ENCODE results near the gene TBC1D20. TPM values are rescaled to one million over a fixed set of nuclear protein-coding genes. Genes with fewer than 3 reads are reported as not detected.
"Not testable (repeated sequence)": the region's sequence is repeated elsewhere in the genome, so short reads cannot be mapped to it uniquely, and the experiment has no call there.

TBC1D20 gene
- total RNA-seq, 1 experiment from 2014 or later, result 17.4 TPM

DNA sequence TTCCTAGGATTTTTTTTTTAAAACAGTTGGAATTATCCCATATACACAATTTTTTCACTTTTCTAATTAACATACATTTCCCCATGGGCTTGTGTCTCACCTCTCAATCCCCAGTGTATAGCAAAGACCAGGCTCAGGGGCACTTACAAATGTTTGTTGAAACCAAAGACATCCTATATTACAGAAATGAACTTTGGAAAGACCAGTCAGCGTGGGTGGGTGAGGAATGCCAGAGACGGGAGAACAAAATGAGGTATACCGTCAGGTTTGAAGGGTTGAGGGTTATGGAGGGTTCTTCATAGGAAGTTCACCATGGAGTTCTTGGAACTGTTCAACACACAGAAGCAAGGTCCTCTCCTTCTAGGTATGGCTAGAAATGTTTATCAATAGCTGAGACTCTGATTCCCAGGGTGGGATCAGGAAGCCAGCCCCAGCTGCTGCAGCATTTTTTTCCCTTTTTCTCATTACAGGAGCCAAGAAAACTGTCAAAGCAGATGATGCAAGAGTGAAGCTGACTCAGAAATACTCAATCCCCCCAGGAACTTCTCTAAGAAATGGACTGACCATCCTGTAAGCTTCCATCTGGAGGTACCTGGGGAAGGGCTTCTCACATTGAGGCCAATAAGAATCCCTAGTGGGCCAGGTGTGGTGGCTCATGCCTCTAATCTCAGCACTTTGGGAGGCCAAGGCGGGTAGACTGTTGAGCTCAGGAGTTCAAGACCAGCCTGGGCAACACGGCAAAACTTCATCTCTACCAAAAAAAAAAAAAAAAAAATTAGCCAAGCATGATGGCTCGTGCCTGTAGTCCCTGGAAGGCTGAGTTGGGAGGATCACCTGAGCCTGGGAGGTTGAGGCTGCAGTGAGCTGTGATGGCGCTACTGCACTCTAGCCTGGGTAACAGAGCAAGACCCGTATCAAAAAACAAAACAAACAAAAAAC lies 15.9 kb upstream of the TBC1D20 start:
- in situ Hi-C loops (cut with HindIII; ENCODE audit: low sequenced_read_pairs), result loop anchor here (10.0 kb wide), 1 partner anchor 167 kb away; no protein-coding TSS in a partner anchor
- no peak for DNase-seq (ENCODE audit: low spot score)

DNA sequence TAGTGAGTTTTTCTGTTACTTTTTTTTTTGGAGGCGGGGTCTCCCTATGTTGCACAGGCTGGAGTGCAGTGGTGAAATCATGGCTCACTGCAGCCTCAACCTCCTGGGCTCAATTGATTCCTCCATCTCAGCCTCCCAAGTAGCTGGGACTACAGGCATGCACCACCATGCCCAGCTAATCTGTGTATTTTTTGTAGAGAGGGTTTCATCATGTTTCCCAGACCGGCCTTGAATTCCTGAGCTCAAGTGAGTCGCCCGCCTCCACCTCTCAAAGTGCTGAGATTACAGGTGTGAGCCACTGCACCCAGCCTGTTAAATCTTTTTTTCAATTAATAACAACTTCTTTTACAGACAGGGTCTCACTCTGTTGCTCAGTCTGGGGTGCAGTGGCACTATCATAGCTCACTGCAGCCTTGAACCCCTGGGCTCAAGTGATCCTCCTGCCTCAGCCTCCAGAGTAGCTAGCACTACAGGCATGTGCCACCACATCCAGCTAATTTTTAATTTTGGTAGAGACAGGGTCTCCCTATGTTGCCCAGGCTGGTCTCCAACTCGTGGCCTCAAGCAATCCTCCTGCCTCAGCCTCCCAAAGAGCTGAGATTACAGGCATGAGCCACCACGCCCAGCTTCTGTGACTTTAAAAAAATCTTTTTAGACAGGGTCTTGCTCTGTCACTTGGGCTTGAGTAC lies 14.4 kb upstream of the TBC1D20 start:
- in situ Hi-C loops (cut with HindIII; ENCODE audit: low sequenced_read_pairs), result loop anchor here (10.0 kb wide), 1 partner anchor 168 kb away; no protein-coding TSS in a partner anchor
- DNase-seq (ENCODE audit: low spot score), result not testable (repeated sequence)

DNA sequence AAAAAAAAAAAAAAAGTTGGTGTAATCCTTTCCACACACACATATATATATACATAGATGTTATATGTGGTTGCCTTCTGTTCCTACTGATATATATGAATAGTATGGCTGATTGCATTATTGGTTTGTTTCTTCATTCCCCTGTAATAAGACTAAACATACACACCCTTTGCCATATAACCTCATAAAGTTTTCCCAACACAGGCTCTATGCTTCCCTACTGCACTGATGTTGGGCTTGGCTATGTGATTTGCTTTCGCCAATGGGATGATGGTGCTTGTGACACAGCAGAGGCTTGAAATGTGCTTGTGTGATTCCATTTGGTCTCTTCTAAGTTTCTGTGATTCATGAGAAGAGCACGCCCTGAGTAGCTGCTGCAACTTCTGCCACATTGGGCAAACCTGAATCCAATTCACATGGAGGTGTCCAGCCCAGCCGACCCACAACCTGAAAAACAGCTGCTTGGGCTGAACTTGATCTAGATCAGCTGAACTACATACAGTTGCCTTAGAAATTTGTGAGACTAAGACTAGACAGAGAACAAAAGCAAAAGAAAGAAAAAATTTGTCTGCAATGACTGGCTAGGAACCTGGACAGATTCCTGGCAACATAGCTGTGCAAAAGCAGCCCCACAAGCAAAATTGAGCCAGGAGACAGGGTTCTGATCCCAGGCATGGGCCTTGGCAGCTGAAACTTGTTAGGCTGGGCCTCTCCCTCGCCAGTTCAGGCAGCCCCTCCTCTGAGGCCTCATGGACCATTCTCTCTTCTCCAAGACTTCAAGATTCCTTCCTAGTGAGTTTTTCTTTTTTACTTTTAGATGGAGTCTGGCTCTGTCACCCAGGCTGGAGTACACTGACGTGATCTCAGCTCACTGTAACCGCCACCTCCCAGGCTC lies 13.4 kb upstream of the TBC1D20 start:
- in situ Hi-C loops (cut with HindIII; ENCODE audit: low sequenced_read_pairs), result loop anchor here (10.0 kb wide), 1 partner anchor 169 kb away; no protein-coding TSS in a partner anchor

DNA sequence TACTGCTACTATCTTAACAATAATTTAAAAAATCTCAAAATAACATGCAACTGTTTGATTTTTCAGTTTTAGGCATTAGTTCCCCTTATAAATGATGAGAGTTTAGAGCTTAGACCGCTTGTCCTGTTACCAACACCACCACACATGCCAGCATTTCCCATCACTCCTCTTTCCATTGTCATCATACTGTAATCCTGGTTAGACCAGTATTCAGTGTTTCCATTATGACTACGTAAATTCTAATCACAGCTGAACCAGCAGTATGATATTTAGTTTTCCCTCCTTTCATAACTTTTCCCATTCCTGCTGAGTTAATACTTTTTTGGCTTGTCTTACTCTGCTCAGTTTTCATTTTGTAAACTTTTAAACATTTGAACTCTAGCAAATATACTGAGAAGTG lies 12.2 kb upstream of the TBC1D20 start:
- no peak for DNase-seq (ENCODE audit: low spot score)
- in situ Hi-C loops (cut with HindIII; ENCODE audit: low sequenced_read_pairs), result loop anchor here (10.0 kb wide), 1 partner anchor 170 kb away; no protein-coding TSS in a partner anchor

More for the DNA sequence above, 13.4 kb upstream of the TBC1D20 start:
- DNase-seq (ENCODE audit: low spot score), result no peak

DNA sequence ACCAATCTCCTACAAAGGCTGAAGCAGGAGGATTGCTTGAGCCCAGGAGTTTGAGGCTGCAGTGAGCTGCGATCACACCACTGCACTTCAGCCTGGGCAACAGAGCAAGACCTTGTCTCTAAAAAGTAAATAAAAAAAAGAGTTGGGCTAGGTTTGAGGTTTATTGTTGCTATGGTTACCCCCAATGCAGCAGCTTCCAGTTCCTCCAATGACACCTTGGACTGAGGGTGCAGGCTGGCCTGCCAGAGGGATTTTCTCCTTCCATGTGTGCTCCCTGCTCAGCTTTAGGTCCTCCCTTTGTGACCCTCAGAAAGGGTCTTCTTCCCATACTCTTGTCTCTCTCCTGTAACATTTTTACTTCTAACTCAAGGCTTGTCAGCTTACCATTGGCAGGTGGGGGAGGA lies 10.6 kb upstream of the TBC1D20 start:
- DNase-seq (ENCODE audit: low spot score), result no peak
- in situ Hi-C loops (cut with HindIII; ENCODE audit: low sequenced_read_pairs), result loop anchor here (10.0 kb wide), 1 partner anchor 172 kb away; no protein-coding TSS in a partner anchor

DNA sequence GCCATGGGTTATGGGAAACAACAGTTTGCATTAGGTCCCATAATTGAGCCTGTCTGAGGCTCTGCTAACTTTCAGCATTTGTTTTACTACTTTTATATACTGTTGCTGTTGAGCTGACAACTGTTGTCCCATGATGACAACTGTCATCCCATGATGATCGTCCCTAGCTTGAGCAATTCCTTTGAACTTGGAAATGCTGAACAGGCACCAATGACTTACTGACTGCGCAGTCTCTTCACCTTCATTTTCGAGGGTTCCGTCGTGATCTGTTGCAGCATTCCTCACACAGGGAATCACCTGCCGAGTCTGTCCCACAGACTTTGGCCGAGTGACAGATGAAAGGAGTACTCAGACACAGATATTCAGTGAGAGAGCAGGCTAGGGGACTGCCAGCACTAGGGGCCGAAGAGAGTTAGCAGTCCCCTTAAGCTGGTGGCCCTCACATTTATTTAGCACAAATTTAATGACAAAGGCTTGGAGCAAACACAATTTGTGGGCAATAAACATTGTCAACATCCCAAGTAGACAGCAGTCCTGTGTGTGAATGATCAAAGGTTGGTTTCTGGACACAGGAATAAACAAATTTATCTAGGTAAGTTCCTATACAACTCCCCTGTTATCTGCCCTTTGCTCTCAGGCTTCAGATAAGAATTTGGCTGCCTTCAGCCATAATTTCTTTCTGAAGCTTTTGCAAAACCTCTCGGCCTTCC lies 10.0 kb upstream of the TBC1D20 start:
- in situ Hi-C loops (cut with HindIII; ENCODE audit: low sequenced_read_pairs), result loop anchor here (10.0 kb wide), 1 partner anchor 173 kb away; no protein-coding TSS in a partner anchor
- DNase-seq (ENCODE audit: low spot score), result no peak

DNA sequence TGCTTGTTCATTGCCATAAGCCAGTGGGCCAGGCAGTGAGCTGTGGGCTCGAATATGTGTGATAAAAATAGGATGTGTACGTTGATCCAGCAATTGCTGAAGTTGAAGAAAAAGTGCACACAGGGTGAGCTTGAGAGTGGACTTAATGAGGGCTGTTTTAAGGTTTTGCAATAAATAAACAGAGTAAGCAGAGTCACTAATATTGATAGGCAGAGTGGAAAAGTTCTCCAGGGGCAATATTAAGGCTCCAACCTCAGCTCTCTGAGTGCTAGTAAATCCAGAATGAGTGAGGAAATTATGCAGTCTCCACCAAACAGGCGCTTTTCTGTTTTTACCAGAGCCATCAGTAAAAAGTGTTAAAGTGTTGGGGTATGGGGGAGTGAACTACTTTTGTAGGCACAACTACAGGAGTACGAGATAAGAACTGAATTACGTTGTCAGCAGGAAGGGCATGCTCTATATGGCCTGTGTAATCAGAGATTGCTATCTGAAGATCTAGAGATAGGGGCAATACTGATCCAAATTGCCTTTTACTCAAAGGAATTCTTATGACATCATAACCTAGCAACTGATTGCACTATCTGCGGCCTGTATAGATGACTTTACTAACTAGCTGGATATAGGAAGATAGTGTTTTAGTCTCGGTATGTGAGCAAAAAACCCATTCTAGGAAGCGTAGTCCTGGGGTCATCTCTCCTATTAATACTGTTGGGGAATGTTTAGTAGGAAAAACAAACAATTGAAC lies 7.6 kb upstream of the TBC1D20 start:
- in situ Hi-C loops (cut with HindIII; ENCODE audit: low sequenced_read_pairs), result loop anchor here (10.0 kb wide), 1 partner anchor 175 kb away; no protein-coding TSS in a partner anchor
- no peak for DNase-seq (ENCODE audit: low spot score)

DNA sequence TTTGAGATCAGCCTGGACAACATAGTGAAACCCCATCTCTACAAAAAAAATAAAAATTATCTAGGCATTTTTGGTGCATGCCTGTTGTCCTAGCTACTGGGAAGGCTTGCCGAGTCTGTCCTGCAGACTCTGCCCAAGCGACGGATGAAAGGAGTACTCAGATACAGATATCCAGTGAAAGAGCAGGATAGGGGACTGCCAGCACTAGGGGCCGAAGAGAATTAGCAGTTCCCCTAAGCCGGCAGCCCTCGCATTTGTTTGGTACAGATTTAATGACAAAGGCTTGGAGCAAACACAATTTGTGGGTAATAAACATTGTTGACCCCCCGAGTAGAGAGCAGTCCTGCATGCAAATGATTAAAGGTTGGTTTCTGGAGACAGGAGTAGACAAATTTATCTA lies 5.4 kb upstream of the TBC1D20 start:
- in situ Hi-C loops (cut with HindIII; ENCODE audit: low sequenced_read_pairs), result no loop called here
- no peak for DNase-seq (ENCODE audit: low spot score)

DNA sequence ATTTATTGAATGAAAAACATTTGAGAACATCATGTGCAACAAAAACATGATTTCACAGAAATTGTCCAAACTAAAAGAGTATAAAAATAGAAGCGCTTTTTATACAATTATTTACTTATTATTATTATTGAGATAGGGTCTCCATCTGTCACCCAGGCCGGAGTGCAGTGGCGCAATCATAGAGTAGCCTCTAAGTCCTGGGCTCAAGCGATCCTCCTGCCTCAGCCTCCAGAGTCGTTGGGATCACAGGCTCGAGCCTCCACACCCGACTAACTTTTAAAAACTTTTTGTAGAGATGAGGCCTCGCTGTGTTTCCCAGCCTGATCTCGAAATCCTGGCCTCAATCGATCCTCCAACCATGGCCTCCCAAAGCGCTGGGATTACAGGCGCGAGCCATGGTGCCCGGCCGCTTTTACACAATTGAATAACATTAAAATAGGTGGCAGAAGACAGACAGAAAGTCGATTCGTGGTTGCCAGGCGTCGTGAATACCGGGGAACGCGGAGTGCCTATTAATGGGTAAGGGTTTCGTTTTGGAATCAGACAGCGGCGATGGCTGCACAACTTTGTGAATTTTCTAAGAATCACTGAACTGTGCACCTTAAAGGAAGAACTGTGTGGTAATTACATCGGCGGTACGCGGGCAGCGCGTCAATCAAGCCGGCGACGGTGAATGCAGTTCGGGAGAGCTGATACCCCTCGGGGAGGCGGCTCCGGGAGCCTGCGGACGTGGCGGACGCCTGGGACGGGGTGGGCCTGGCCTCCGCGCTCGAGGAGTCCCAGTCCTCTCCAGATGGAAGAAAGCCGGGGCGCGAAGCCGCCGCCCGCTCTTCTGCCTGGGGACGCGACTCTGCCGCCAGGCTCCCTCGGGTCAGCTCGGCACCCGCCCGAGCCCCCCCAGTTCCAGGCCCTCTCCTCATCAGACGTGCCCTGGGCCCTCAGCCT lies 807 bp downstream of the TBC1D20 start:
- in situ Hi-C loops (cut with HindIII; ENCODE audit: low sequenced_read_pairs), result no loop called here
- peak; percentile 32 for DNase-seq (ENCODE audit: low spot score)

DNA sequence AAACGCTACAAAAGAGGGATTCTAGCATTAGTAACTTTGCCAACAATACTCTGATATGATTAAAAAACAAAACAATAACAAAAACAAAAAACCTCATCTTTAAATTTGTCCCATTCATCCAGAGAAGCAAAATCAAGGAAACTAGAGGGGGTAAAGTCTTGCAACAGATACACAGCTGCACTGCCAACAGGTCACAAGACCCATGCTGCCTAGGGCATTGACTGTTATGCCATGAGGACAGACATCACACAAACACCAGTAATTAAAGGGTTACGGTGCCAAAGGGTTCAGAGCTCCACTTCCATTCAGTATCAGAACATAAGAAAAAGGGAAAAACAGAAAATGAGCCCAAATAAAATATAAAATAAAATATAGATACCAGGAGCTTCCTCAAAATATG lies 1.6 kb downstream of the TBC1D20 start:
- in situ Hi-C loops (cut with HindIII; ENCODE audit: low sequenced_read_pairs), result no loop called here
- no peak for DNase-seq (ENCODE audit: low spot score)

DNA sequence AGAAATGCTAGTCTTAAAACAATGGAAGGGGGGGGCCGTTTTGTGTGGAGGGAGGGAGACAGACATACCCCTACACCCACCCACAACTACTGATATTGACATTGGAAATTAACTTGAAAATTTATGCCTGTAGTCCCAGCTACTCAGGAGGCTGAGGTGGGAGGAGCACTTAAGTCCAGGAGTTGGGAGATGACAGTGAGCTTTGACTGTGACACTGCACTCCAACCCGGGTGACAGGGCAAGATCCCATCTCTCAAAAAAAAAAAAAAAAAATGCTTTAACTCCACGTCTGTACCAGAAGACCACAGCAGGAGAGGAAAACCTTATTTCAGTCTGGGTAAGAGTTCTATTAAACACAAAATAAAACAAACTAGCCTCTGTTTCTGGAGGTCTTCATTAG lies 2.2 kb downstream of the TBC1D20 start:
- DNase-seq (ENCODE audit: low spot score), result no peak
- in situ Hi-C loops (cut with HindIII; ENCODE audit: low sequenced_read_pairs), result no loop called here

DNA sequence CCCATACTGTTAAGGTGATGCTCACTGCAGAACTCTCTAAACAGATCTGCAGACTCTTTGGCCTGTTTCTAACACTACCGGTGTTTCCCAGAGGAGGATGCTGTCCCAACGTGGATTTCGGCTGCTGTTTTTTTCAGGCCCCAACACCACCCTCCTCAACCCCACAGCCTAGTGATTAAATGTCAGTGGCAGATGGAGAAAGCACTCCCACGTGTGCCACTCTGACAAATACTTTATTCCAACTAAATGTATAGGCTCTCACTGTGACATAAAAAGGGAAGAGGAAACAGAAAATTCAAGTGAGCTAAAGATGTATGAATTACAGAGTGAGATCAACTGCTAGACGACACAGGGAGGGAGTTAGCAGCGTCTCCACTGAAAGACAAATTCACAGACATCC lies 3.6 kb downstream of the TBC1D20 start:
- in situ Hi-C loops (cut with HindIII; ENCODE audit: low sequenced_read_pairs), result no loop called here
- no peak for DNase-seq (ENCODE audit: low spot score)

DNA sequence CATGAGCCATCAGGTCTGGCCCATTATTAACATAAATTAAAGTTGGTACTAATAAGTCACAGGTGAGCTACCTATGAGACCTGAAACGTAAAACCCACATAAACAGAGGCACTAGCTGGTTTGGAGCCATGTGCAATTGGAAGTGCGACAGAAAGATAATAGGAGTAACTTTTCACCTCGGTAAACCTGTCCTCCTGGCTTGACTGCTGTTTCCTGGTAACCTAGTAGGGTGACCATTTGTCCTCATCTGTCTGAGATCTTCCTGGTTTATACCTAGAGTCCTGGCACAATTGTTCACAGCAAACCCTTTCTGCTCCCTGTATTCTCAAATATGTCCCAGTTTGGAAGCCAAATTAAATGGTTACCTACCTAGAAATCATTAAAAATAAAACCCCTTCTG lies 7.4 kb downstream of the TBC1D20 start:
- in situ Hi-C loops (cut with HindIII; ENCODE audit: low sequenced_read_pairs), result no loop called here
- DNase-seq (ENCODE audit: low spot score), result no peak

DNA sequence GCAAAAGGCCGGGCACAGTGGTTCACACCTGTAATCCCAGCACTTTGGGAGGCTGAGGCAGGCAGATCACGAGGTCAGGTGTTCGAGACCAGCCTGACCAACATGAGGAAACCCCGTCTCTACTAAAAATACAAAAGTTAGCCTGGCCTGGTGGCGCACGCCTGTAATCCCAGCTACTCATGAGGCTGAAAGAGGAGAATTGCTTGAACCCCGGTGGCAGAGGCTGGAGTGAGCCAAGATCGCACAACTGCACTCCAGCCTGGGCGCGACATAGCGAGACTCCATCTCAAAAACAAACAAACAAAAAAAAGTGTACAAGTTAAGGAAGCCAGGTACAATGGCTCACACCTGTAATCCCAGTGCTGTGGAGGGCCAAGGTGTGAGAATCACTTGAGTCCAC lies 10.3 kb downstream of the TBC1D20 start:
- in situ Hi-C loops (cut with HindIII; ENCODE audit: low sequenced_read_pairs); DNase-seq (ENCODE audit: low spot score): not testable (repeated sequence)

DNA sequence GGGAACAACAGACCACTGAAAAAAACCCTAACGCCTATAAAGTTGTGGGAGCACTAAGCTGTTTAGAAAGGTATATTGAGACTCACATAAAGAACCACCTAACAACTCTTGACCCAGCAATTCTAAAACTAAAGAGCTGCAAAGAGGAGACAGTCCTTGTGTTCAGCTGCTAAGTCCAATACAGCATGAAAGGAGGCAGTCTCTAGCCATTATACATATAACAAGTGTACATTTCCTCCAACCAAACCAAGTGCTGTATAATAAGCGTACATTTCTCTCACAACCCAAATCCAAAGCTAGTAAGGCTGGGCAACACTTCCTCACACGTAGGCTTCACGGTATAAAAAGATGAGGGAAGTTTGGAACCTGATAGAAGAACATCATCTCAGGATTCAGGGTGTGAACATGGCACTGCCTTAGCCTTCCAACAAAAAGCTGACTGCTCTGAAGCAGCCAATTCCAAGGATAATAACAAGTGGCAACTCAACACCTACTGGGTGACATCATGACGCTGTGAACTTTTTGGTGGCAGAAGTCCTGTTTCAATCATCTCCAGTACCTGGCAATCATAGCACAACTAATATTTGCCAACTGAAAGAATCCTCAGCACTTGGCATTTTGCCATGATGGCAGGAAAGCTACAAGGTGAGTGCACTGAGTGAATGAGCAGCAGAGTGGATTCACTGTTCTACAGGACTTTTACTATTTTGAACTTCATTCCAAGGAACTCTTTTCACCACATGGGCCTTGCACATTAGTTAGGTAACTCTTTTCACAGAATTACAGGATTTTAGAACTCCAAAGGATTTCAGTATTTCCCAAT lies 16.6 kb downstream of the TBC1D20 start:
- in situ Hi-C loops (cut with HindIII; ENCODE audit: low sequenced_read_pairs), result no loop called here
- peak; percentile 24 for DNase-seq (ENCODE audit: low spot score)

DNA sequence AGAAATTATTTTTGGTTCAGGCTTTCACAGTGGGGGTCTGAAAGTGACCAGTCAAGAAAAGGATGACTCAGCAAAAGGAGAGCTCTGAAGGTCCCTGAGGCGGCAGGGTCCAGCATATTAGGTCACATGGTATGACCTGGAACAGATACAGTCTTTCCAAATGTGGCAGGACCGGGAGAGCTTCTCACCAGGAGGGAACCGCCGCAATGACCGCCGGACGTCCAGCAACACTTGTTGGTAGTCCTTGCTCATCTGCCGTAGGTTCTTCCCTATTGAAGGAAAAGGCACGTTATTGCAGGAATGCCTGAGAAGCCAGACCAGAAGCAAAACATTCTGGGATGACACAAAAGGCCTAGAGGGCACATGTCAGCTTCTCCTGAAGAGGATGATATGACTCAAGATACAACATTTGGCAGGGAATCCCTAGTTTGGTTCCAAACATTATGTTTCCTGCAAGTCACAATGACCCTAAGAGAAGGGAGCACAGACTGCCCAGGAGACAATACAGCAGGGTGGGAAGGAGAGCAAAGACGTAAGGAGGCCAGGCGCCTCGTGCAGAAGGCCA lies 17.4 kb downstream of the TBC1D20 start:
- DNase-seq (ENCODE audit: low spot score), result peak; percentile 75
- in situ Hi-C loops (cut with HindIII; ENCODE audit: low sequenced_read_pairs), result no loop called here

Measured in G401 (cell line).